Measurements from ENCODE around the gene COL1A1. TPM values are rescaled to one million over a fixed set of nuclear protein-coding genes. Genes with fewer than 3 reads are reported as not detected.

COL1A1 gene
- total and polyA plus RNA-seq, 2 of the 13 experiments (the other 11 are each of a cell fraction or from before 2014, with no cell fraction given) = 0.05 TPM; not detected in 1

- TF ChIP-seq ZNF264 (CRISPR knock-in tag; IDR thresholded peaks at IDR 0.05) = 0 out of 2 replicates have a peak, but pooled peaks have one; percentile 49
- 0 out of 2 replicates have a peak, but pooled peaks have one; percentile 47 for TF ChIP-seq ZNF160 (CRISPR knock-in tag; IDR thresholded peaks at IDR 0.05)
- no peak for TF ChIP-seq NFRKB (IDR thresholded peaks at IDR 0.05)
- TF ChIP-seq RORA (CRISPR knock-in tag; IDR thresholded peaks at IDR 0.05) = no peak
- TF ChIP-seq ZNF138 (CRISPR knock-in tag; IDR thresholded peaks at IDR 0.05; ENCODE audit: low read depth) = no peak
- TF ChIP-seq, protein P1, sequence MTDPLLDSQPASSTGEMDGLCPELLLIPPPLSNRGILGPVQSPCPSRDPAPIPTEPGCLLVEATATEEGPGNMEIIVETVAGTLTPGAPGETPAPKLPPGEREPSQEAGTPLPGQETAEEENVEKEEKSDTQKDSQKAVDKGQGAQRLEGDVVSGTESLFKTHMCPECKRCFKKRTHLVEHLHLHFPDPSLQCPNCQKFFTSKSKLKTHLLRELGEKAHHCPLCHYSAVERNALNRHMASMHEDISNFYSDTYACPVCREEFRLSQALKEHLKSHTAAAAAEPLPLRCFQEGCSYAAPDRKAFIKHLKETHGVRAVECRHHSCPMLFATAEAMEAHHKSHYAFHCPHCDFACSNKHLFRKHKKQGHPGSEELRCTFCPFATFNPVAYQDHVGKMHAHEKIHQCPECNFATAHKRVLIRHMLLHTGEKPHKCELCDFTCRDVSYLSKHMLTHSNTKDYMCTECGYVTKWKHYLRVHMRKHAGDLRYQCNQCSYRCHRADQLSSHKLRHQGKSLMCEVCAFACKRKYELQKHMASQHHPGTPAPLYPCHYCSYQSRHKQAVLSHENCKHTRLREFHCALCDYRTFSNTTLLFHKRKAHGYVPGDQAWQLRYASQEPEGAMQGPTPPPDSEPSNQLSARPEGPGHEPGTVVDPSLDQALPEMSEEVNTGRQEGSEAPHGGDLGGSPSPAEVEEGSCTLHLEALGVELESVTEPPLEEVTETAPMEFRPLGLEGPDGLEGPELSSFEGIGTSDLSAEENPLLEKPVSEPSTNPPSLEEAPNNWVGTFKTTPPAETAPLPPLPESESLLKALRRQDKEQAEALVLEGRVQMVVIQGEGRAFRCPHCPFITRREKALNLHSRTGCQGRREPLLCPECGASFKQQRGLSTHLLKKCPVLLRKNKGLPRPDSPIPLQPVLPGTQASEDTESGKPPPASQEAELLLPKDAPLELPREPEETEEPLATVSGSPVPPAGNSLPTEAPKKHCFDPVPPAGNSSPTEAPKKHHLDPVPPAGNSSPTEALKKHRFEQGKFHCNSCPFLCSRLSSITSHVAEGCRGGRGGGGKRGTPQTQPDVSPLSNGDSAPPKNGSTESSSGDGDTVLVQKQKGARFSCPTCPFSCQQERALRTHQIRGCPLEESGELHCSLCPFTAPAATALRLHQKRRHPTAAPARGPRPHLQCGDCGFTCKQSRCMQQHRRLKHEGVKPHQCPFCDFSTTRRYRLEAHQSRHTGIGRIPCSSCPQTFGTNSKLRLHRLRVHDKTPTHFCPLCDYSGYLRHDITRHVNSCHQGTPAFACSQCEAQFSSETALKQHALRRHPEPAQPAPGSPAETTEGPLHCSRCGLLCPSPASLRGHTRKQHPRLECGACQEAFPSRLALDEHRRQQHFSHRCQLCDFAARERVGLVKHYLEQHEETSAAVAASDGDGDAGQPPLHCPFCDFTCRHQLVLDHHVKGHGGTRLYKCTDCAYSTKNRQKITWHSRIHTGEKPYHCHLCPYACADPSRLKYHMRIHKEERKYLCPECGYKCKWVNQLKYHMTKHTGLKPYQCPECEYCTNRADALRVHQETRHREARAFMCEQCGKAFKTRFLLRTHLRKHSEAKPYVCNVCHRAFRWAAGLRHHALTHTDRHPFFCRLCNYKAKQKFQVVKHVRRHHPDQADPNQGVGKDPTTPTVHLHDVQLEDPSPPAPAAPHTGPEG (CRISPR knock-in tag; IDR thresholded peaks at IDR 0.05) = no peak
- TF ChIP-seq ZBTB2 (CRISPR knock-in tag; IDR thresholded peaks at IDR 0.05; ENCODE audit: low read depth) = no peak
- no peak for TF ChIP-seq TBP (CRISPR knock-in tag; IDR thresholded peaks at IDR 0.05)
- TF ChIP-seq RCOR2 (CRISPR knock-in tag; IDR thresholded peaks at IDR 0.05) = peak; percentile 29; the same call in 1 of the 2 replicates
- no peak for TF ChIP-seq SOX6 (IDR thresholded peaks at IDR 0.05)
- TF ChIP-seq SOX6 (CRISPR knock-in tag; IDR thresholded peaks at IDR 0.05) = peak; percentile 58
- no peak for TF ChIP-seq ZFP41 (CRISPR knock-in tag; IDR thresholded peaks at IDR 0.05; ENCODE audit: borderline replicate concordance)
- no peak for TF ChIP-seq HIVEP1 (CRISPR knock-in tag; IDR thresholded peaks at IDR 0.05)
- 0 out of 2 replicates have a peak, but pooled peaks have one; percentile 48 for TF ChIP-seq ZNF317 (CRISPR knock-in tag; IDR thresholded peaks at IDR 0.05)
- TF ChIP-seq, protein P2, sequence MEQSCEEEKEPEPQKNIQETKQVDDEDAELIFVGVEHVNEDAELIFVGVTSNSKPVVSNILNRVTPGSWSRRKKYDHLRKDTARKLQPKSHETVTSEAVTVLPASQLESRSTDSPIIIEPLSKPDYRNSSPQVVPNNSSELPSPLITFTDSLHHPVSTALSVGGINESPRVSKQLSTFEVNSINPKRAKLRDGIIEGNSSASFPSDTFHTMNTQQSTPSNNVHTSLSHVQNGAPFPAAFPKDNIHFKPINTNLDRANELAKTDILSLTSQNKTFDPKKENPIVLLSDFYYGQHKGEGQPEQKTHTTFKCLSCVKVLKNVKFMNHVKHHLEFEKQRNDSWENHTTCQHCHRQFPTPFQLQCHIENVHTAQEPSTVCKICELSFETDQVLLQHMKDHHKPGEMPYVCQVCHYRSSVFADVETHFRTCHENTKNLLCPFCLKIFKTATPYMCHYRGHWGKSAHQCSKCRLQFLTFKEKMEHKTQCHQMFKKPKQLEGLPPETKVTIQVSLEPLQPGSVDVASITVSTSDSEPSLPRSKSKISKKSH (CRISPR knock-in tag; IDR thresholded peaks at IDR 0.05; ENCODE audit: borderline replicate concordance) = no peak
- TF ChIP-seq, protein P3, sequence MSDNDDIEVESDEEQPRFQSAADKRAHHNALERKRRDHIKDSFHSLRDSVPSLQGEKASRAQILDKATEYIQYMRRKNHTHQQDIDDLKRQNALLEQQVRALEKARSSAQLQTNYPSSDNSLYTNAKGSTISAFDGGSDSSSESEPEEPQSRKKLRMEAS (IDR thresholded peaks at IDR 0.05) = no peak
- no peak for TF ChIP-seq THRA (CRISPR knock-in tag; IDR thresholded peaks at IDR 0.05; ENCODE audit: borderline replicate concordance)
- TF ChIP-seq ZNF30 (CRISPR knock-in tag; IDR thresholded peaks at IDR 0.05) = no peak
- TF ChIP-seq ZEB1 (IDR thresholded peaks at IDR 0.05; ENCODE audit: insufficient replicate concordance, low read depth) = peak; percentile 42
Observed at GRCh38 chr17:50219939-50220465, 18.6 kb upstream of the COL1A1 start (continued).
